GM12873 (cell line): ENCODE data around the gene EHBP1.

ENCODE experiments used
- CTCF ChIP-seq: IDR thresholded peaks from 2 replicates; pipeline ENCODE4 v1.5.1; 2012; ENCODE audit warnings: low read depth, mild to moderate bottlenecking, moderate library complexity, low read length, control low read depth; ENCODE audit not compliant: insufficient read depth; ENCODE audit errors: missing control alignments

The EHBP1 gene

DNA sequence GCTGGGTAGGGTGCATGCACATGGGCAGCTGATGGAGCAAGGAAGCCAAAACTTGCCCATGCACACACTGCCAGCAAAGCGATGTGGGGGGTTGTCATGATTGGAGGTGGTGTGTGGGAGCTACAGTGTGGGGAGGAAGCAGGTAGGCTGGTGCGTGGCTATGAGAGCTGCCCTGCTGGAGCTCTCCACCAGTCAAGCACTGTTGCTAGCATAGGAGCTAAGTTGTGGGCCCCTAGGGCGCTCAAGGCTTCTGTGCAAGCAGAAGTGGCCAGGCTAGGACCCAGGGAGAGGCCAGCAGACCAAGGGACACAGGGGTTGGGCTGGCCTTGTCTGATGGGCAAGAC is 20.2 kb downstream of the EHBP1 start:
- TF ChIP-seq CTCF, result no peak

GRCh38 chr2:62727259-62727867 is 21.9 kb downstream of the EHBP1 start:
- TF ChIP-seq CTCF, result no peak

GRCh38 chr2:62727876-62728566 is 22.5 kb downstream of the EHBP1 start:
- no peak for TF ChIP-seq CTCF

- no peak for TF ChIP-seq CTCF
Measured at GRCh38 chr2:62731275-62731674, 25.8 kb downstream of the EHBP1 start.

DNA sequence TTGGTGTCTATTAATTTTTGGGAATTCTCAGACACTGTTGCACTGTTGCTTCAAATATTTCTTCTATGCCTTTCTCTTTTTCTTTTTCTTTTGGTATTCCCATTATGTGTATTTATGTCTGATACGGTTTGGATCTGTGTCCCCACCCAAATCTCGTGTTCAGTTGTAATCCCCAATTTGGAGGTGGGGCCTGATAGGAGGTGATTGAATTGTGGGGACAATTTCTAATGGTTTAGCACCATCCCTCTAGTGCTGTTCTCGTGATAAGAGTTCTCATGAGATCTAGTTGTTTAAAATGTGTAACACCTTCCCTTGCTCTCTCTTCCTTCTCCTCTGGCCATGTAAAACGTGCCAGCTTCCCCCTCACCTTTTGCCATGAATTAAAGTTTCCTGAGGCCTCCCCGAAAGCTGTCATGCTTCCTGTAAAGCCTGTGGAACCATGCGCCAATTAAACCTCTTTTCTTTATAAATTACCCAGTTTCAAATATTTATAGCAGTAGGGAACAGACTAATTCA is 26.8 kb downstream of the EHBP1 start:
- TF ChIP-seq CTCF, result no peak

DNA sequence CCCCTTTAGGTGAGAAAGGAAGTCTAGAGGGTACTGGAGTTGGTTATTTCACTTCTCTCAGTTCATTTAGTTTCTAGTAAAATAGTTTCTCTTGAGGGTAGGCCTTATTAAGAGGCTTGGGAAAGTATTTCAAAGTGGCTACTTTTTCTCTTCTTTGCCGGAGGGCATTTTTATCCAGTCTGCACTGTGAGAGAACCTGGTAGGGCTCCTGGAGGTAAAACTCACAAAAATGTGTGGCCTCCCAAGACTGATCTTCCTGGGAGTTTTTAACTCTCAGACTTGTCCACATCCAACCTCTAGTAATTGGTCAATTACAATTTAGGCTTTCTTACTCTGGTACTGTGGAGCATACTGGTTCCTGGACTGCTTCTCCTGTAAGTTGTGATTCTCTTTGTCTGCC is 28.0 kb downstream of the EHBP1 start:
- TF ChIP-seq CTCF, result no peak

GRCh38 chr2:62736899-62737559 is 31.5 kb downstream of the EHBP1 start:
- TF ChIP-seq CTCF, result no peak
